GM21717 (cell line): ENCODE results near the gene SLC25A51.
"Not testable (repeated sequence)": the region's sequence is repeated elsewhere in the genome, so short reads cannot be mapped to it uniquely, and the experiment has no call there.

Experiments used
- ATAC-seq: cut with Tn5 transposase; IDR thresholded peaks from one replicate; pipeline ENCODE4 v1.9.1; 2021; ENCODE audit warnings: mild to moderate bottlenecking, moderate library complexity; ENCODE audit not compliant: unreplicated experiment

Gene SLC25A51

DNA sequence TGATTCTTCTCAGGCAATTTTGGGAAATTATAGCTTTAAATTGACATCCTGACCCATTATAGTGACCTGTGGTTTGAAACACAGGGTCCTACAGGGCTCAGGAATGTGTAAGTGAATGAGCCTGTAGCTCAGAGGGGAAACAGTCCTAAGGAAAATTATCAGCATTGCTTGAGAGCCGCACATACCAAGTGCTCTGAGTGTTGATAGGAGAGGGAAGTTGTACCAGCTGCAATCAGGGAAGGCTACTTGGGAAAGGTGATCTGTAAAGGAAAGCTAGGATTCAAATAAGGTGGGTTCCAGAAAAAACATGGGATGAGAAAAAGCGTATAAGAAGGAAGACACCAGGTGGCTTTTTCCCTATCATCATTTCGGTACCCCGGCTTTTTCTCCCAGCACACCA, 4.4 kb upstream of the SLC25A51 start:
- no peak for ATAC-seq

GRCh38 chr9:37906312-37907239, 2.6 kb upstream of the SLC25A51 start:
- ATAC-seq = no peak

GRCh38 chr9:37905776-37906175, 1.8 kb upstream of the SLC25A51 start:
- no peak for ATAC-seq

DNA sequence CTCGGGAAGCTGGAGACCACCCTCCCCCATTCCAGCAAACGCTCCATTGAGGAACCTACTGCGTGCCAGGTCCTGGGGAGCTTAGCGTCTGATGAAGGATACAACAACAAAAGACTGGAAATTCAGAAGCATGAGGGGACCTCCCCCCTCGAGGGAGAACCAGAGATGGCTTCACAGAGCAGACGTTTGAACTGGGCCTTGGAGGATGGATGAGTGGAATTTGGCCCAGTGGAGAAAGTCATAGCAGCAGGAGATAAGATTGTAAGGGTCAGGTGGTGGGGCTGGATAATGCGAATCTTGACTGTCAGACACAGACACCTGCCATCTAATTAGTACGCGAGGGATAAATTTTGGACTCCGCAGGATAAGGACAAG, 1.2 kb upstream of the SLC25A51 start:
- ATAC-seq = no peak

DNA sequence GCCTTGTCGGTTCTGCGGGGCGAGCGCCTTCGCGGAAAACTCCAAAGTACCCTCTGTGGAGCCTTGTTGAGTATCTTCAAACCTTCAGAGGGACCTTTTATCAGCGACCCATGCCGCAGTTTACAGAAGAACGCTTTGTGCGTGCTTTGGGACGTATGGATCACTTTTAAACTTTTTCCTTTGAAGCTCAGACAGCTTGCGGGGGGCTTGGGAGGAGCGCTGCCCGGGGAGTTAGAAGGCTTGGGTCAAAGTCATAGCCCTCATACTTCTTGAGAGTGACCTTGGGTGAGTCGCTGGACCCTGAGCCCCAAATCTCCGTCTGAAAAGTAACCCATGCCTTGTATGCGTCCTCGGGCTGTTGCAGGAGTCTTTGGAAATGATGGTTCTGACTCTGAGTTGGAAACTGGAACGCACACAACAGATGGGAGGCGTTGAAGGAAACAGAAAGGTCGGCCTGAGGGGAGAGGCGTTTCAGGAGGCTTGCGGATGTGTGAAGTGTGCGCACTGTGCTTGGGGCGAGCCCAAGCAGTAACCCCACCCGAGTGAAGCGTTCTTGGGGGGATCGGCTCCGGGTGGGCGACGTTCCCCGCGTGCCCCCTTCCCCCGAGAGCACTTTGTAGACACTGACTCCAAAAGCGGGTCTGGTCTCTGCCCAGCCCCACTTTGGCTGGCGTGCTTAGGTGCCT, 661 bp upstream of the SLC25A51 start:
- ATAC-seq = no peak

- peak; percentile 15 for ATAC-seq
These were observed 906 bp downstream of the SLC25A51 start for GRCh38 chr9:37902796-37903646.

- no peak for ATAC-seq
These were observed 1.8 kb downstream of the SLC25A51 start for GRCh38 chr9:37902131-37902530.

DNA sequence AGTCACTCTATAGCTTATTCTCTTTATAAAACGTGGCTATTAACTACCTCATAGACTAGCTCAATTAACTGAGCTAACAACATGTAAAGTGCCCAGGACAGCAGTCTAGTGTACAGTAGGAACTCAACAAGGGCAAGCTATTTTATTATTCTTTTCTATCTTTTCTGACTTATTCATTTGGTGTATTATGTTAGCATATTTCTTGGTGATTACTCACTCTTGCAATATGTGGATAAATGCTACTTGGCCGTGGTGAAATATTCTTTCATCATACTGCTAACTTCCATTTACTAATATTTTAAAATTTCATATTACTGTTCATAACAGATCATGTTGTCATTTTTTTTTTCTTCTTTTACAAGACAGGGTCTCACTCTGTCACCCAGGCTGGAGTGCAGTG, 4.9 kb downstream of the SLC25A51 start:
- no peak for ATAC-seq

DNA sequence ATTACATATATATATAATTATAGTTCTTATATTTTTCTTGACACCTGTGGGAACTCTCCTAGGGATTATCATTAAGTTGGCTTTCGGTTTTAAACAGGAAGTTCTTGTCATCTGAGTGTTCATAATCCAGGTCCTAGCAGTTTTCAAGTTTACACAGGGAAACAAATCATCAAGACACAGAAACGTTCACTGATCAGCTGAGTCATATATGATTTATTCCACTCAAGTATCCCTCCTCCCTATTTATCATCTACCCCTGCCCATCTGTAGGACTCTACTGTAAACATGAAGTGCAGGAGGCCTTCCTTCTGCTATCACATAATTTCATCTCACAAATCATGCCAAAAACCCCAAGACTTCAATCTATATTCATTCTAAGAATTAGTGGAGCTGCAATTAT, 6.3 kb downstream of the SLC25A51 start:
- no peak for ATAC-seq

DNA sequence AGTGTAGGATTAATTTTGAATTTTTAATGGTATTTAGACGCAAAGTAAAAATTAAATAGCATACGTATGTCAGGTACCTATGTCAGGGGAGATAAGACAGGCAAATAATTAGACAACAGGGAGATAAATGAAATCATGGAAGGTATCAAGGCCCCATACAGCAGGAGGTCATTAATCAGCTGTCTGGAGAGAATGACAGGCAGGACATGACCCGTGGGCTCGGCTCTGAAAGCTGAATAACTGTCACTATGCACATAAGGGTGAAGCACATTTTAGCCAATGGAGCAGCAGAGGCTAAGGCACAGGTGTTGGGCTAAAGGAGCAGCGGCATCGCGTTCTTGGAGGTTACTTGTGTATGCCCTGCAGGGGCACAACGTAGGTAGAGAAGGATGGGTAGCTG, 11.9 kb downstream of the SLC25A51 start:
- ATAC-seq = no peak

DNA sequence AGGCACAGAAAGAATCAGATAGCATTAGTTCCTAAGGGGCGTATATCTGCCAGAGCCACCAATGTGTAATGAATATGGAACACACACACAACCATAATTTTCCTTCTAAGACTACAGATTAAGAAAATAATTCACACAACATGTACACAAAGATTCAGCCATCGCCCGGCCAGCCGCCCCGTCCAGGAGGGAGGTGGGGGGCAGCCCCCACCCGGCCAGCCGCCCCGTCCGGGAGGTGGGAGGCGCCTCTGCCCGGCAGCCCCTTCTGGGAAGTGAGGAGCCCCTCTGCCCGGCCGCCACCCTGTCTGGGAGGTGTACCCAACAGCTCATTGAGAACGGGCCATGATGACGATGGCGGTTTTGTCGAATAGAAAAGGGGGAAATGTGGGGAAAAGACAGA, 12.9 kb downstream of the SLC25A51 start:
- ATAC-seq = not testable (repeated sequence)

GRCh38 chr9:37889536-37889935, 14.4 kb downstream of the SLC25A51 start:
- no peak for ATAC-seq

DNA sequence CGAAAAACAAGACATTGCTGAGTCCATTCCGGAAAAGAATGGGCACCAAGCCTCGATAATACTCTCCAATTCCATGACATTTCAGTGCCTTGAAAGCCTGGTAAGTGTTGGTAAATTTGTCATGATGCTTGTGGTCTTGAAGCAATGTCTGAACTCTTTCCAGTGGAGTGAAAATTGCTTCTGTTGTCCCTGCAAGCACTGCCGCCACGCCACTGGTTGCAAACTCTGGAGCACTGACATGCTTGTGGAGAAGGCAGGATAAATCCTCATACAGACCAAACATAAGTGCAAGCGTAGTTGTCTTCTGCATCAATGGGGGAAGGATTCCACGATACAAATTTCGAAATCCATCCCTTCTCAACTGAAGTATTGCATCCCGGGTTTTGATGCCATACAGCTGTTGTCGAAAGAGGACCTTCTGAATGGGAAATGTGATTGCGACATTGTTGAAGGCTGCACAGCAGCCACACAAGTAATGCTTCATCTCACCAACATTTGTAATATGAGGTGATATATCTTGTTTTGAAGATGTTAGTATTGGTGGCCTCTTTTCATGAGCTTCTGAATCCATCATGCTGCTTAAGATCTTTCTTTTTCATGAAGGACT, 15.8 kb downstream of the SLC25A51 start:
- not testable (repeated sequence) for ATAC-seq

DNA sequence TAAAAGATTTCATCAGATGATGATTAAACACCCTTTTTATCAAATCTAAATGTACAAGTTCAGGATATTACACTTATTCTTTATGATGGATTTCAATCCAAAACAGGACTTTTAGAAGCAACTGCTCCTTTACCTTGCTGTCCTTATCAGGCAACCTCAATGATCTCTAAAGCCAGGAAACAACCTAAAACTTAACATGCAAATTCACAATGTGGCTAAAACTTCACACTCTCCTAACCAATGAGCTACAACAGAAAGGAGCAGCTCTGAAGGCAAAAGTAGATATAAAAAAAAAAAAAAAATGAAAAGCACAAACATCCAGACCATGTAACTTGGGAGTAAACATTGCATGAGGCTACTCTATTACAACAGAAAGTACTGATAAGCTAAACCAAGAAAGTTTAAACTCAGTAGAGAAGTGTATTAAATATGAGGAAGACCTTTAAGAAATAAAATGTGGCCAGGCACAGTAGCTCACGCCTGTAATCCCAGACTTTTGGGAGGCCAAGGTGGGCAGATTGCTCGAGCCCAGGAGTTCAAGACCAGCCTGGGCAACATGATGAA, 22.9 kb downstream of the SLC25A51 start:
- ATAC-seq = no peak

DNA sequence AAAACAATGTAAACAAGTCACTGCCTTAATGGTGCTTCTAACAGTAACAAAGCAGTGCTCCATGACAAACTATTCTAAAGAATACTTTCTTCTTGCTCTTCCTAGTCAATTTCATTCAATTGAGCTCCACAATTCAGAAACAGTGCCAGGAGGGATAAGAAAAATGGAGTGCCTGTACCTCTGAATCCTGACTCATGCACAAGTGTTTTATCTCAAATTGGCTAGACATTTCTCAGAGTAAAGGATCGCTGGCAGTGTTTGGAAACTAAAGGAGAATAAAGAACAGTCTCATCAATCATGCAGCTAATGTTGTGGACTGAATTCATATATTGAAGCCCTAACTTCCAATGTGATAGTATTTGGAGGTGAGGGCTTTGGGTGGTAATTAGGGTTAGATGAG, 27.6 kb downstream of the SLC25A51 start:
- no peak for ATAC-seq

- ATAC-seq = no peak
These were observed 30.0 kb downstream of the SLC25A51 start for GRCh38 chr9:37873955-37874354.

- ATAC-seq = no peak
These were observed 33.1 kb downstream of the SLC25A51 start for GRCh38 chr9:37870799-37871176.

DNA sequence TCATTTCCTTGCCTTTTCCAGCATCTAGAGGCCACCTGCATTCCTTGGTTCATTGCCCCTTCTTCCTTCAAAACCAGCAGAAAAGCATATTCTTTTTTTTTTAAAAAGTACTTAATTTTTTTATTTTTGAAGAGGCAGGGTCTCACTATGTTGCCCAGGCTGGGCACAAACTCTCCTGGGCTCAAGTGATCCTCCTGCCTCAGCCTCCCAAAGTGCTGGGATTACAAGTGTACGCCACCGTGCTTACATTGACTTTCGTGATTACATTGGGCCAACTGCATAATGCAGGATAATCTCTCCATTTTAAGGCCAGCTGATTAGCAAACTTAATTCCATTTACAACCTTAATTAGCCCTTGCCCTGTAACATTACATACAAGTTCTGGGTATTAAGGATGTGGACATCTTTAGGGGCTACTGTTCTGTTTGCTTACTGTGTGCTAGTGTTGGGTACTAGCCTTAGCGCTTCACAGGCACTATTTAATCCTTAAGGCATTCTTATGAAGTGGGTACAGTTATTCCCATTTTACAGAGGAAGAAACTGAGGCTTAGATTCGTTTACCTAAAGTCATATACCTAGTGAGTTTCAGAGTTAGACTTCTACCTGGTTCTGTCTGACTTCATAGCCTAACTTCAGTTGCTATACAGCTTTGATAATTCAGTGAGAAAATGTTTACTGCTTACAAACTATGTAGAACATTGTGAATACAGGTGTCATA, 33.7 kb downstream of the SLC25A51 start:
- ATAC-seq = no peak

- ATAC-seq = no peak
These were observed 41.4 kb downstream of the SLC25A51 start for GRCh38 chr9:37862530-37862929.

GRCh38 chr9:37859043-37859442, 44.9 kb downstream of the SLC25A51 start:
- ATAC-seq = no peak
